ENCODE data around the gene TBC1D1.

DNA sequence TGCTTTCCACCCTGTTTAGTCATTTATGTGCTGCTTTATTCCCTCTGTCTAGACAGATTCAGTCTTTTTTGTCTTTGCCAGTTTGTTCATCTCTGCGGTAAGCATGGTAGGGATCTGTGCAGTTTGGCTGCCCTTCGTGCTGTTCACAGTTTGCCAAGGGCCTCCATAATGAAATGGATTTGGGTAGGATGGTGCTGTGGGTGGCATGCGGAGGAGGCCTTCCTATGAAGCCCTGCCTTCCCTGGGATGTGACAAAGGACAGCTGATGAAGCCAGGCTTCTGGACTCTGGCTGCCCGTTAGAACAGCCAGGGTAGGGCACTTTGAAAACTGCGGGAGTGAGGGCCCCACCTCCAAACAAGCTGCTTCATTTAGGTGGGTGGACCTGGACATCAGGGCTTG is 116.8 kb downstream of the TBC1D1 start:
- TF ChIP-seq CTCF (IDR thresholded peaks at IDR 0.05; ENCODE audit: low read length) = no peak
- no peak for TF ChIP-seq EZH2 (IDR thresholded peaks at IDR 0.05; ENCODE audit: borderline replicate concordance, low read length)
